MM.1S (cell line): ENCODE measurements around the gene SWAP70.

Experiments used
- DNase-seq: peaks from one replicate; pipeline ENCODE4 v3.0.0-alpha.2; 2015
- H2AFZ ChIP-seq: fragments of 300-600 bp; sonication (generic); 2 replicates; pipeline ENCODE4 v1.6.0; 2016; ENCODE audit warnings: antibody characterized with exemption, low read length
- H3F3A ChIP-seq: fragments of 300-600 bp; sonication (generic); 2 replicates; pipeline ENCODE4 v1.6.1; 2016; ENCODE audit warnings: mild to moderate bottlenecking, antibody characterized with exemption, low read length, moderate library complexity, mixed read lengths; ENCODE audit not compliant: insufficient read depth
- H3K27ac ChIP-seq: fragments of 300-600 bp; sonication (generic); 2 replicates; pipeline ENCODE4 v1.5.1; 2016; ENCODE audit warnings: mild to moderate bottlenecking, low read length
- H3K27me3 ChIP-seq: fragments of 300-600 bp; sonication (generic); replicated peaks from 2 replicates; pipeline ENCODE4 v1.6.0; 2016; ENCODE audit warnings: low read length; ENCODE audit not compliant: insufficient read depth
- H3K36me3 ChIP-seq: fragments of 300-600 bp; sonication (generic); replicated peaks from 2 replicates; pipeline ENCODE4 v1.6.1; 2016; ENCODE audit warnings: mild to moderate bottlenecking, low read length, mixed read lengths; ENCODE audit not compliant: insufficient read depth
- H3K4me1 ChIP-seq: fragments of 300-600 bp; sonication (generic); 2 replicates; pipeline ENCODE4 v1.6.1; 2016; ENCODE audit warnings: low read length, mixed read lengths
- H3K4me2 ChIP-seq: fragments of 300-600 bp; sonication (generic); 2 replicates; pipeline ENCODE4 v1.6.0; 2016; ENCODE audit warnings: low read depth, low read length
- H3K4me3 ChIP-seq: fragments of 300-600 bp; sonication (generic); 2 replicates; pipeline ENCODE4 v1.5.1; 2016; ENCODE audit warnings: low read length, mixed read lengths
- H3K79me2 ChIP-seq: fragments of 300-600 bp; sonication (generic); 2 replicates; pipeline ENCODE4 v1.6.1; 2016; ENCODE audit warnings: mixed run types, low read length, mixed read lengths
- H3K9ac ChIP-seq: fragments of 300-600 bp; sonication (generic); 2 replicates; pipeline ENCODE4 v1.6.1; 2016; ENCODE audit warnings: low read length, mixed read lengths
- H3K9me2 ChIP-seq: fragments of 300-600 bp; sonication (generic); replicated peaks from 2 replicates; pipeline ENCODE4 v1.6.1; 2016; ENCODE audit warnings: mild to moderate bottlenecking, low read length, mixed read lengths; ENCODE audit not compliant: insufficient read depth
- H3K9me3 ChIP-seq: fragments of 300-600 bp; sonication (generic); replicated peaks from 2 replicates; pipeline ENCODE4 v1.6.1; 2016; ENCODE audit warnings: mild to moderate bottlenecking, low read length, mixed read lengths; ENCODE audit not compliant: insufficient read depth
- H4K20me1 ChIP-seq: fragments of 300-600 bp; sonication (generic); 2 replicates; pipeline ENCODE4 v1.6.1; 2016; ENCODE audit warnings: mild to moderate bottlenecking, low read length, moderate library complexity, mixed read lengths; ENCODE audit not compliant: insufficient read depth
- EZH2 ChIP-seq: fragments of 300-600 bp; sonication (generic); optimal IDR thresholded peaks from 2 replicates; pipeline ENCODE3; 2017; ENCODE audit warnings: low read depth, mild to moderate bottlenecking, antibody characterized with exemption, low read length, mixed read lengths
- EZH2phosphoT487 ChIP-seq: fragments of 300-600 bp; sonication (generic); IDR thresholded peaks from 2 replicates; pipeline ENCODE4 v1.6.1; 2018; ENCODE audit warnings: antibody characterized with exemption, low read length
- TF ChIP-seq, protein P1 (sequence below): fragments of 300-600 bp; sonication (generic); IDR thresholded peaks from 2 replicates; pipeline ENCODE4 v1.5.1; 2016; ENCODE audit warnings: antibody characterized with exemption, low read length, mixed read lengths

SWAP70 gene

DNA sequence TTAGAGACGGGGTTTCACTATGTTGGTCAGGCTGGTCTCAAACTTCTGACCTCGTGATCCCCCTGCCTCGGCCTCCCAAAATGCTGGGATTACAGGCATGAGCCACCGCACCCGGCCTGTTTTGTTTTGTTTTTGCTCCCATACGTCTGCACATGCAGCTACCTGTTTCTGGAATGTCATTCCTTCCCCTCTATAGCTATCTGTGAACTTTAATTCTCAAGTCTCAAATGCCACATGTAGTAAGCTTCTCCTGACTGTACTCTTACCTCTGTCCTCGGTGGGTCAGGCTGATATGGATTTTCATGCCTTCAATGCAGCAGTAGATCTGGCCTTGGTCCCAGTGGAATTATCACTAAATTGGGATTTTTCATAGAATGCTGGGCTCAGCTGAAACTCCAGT lies 12.4 kb upstream of the SWAP70 start:
- H2AFZ ChIP-seq = no peak overlapping the region
- H3K9ac ChIP-seq = no peak overlapping the region
- H3K27ac ChIP-seq = no peak overlapping the region
- no peaks in the 10 kb centered on the region for H3K79me2 ChIP-seq
- H3K27me3 ChIP-seq = no peaks in the 10 kb centered on the region
- DNase-seq = no peak
- H3K4me3 ChIP-seq = no peak overlapping the region
- no peaks in the 10 kb centered on the region for H3K9me3 ChIP-seq
- H3K9me2 ChIP-seq = no peaks in the 10 kb centered on the region
- no peak for TF ChIP-seq EZH2phosphoT487
- TF ChIP-seq, protein P1, sequence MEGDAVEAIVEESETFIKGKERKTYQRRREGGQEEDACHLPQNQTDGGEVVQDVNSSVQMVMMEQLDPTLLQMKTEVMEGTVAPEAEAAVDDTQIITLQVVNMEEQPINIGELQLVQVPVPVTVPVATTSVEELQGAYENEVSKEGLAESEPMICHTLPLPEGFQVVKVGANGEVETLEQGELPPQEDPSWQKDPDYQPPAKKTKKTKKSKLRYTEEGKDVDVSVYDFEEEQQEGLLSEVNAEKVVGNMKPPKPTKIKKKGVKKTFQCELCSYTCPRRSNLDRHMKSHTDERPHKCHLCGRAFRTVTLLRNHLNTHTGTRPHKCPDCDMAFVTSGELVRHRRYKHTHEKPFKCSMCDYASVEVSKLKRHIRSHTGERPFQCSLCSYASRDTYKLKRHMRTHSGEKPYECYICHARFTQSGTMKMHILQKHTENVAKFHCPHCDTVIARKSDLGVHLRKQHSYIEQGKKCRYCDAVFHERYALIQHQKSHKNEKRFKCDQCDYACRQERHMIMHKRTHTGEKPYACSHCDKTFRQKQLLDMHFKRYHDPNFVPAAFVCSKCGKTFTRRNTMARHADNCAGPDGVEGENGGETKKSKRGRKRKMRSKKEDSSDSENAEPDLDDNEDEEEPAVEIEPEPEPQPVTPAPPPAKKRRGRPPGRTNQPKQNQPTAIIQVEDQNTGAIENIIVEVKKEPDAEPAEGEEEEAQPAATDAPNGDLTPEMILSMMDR = no peak
- no peak for TF ChIP-seq EZH2
- no peaks in the 10 kb centered on the region for H3K36me3 ChIP-seq
- no peaks in the 10 kb centered on the region for H3K4me1 ChIP-seq
- no peaks in the 10 kb centered on the region for H4K20me1 ChIP-seq
- H3F3A ChIP-seq = no peaks in the 10 kb centered on the region
- no peak overlapping the region for H3K4me2 ChIP-seq

DNA sequence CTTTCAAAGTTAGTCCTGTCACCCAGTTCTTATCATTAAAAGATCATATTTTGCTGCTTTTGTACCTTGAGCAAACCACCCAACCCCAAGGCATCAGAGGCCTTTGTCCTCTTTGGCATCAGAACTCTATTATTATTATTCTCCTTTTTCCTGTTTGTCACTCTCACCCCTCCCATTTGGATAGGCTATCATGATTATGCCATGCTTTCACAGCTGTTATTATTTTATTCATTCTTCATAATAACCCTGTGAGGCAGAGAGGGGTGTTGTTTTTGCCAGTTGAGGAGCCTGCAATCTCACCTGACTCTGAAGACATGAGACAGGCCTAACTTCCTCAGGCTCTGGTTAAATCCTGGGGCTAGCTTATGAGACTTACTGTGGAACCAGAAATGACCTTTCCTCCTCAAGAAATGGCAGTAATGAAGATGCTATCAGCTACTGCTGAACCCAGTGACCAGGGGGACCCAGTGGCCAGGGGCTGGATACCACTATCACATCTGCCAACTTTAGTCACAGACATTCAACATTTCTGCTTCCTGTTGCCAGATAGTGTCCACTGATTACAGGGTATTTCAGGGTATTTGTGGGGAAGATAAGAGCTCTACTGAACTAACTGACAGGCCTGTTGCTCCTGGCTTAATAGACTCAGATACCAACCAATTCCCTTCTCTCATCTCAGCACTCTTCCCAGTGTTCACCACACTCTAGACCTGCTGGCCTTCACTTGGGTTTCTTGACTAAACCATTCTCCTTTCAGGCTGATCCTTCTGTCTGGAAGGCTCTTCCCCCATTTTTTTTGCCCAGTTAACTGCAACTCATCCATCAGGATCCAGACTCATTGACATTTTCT lies 11.8 kb upstream of the SWAP70 start:
- Histone ChIP-seq H3F3A (no peaks in the 10 kb centered on the region), H3K36me3 (no peaks in the 10 kb centered on the region), H3K4me3 (no peak overlapping the region), H3K4me2 (no peak overlapping the region), H3K4me1 (no peaks in the 10 kb centered on the region), H3K9ac (no peak overlapping the region), H4K20me1 (no peaks in the 10 kb centered on the region), H3K9me3 (no peaks in the 10 kb centered on the region), H3K27me3 (no peaks in the 10 kb centered on the region), H3K9me2 (no peaks in the 10 kb centered on the region), H2AFZ (no peak overlapping the region), H3K79me2 (no peaks in the 10 kb centered on the region), H3K27ac (no peak overlapping the region)
- DNase-seq = no peak
- TF ChIP-seq EZH2 (no peak), EZH2phosphoT487 (no peak)
- TF ChIP-seq, protein P1 = no peak

DNA sequence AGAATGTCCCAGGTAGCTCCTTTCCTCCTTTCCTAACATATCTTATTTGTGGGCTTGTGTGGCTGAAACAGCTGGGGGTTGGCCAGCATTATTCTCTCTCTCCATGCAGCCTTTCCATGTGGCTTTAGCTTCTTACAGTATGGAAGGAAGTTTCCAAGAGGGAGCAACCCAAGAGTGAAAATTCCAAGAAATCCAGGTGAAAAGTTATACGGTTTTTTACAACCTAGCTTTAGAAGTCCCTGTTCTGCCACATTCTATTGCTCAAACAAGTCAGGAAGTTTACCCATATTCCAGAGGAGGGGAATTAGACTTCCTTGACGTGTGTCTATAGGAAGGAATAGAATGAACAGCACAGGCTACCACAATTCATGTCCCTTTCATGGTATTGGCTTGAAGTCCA lies 10.0 kb upstream of the SWAP70 start:
- H4K20me1 ChIP-seq = no peaks in the 10 kb centered on the region
- TF ChIP-seq EZH2 (no peak), EZH2phosphoT487 (no peak)
- TF ChIP-seq, protein P1 = no peak
- H3K36me3 ChIP-seq = no peaks in the 10 kb centered on the region
- no peak overlapping the region for H3K9ac ChIP-seq
- no peak overlapping the region for H3K27ac ChIP-seq
- no peaks in the 10 kb centered on the region for H3F3A ChIP-seq
- H3K27me3 ChIP-seq = no peaks in the 10 kb centered on the region
- H3K9me3 ChIP-seq = no peaks in the 10 kb centered on the region
- H3K4me1 ChIP-seq = no peaks in the 10 kb centered on the region
- no peaks in the 10 kb centered on the region for H3K79me2 ChIP-seq
- H2AFZ ChIP-seq = no peak overlapping the region
- no peak overlapping the region for H3K4me2 ChIP-seq
- no peak overlapping the region for H3K4me3 ChIP-seq
- DNase-seq = no peak
- no peaks in the 10 kb centered on the region for H3K9me2 ChIP-seq
